Vagina (tissue), 2 donors: Measurements from ENCODE around the gene ZNRF1.

Source experiments
- POLR2A ChIP-seq, 2 donors: fragments of 450-650 bp; IDR thresholded peaks; one replicate each; pipeline ENCODE4 v1.6.1; 2017; ENCODE audit warnings: antibody characterized with exemption in 2 of 2, mild to moderate bottlenecking in 2 of 2, moderate library complexity in 2 of 2
- POLR2AphosphoS5 ChIP-seq, 2 donors: sonication (generic); formaldehyde crosslinking; IDR thresholded peaks; one replicate each; pipeline ENCODE4 v1.9.0; 2017; ENCODE audit warnings: antibody characterized with exemption in 2 of 2, mild to moderate bottlenecking in 2 of 2, low read depth in 1 of 2; ENCODE audit not compliant: insufficient read depth in 1 of 2
- TF ChIP-seq, protein P1 (sequence below), 3 experiments: fragments of 450-650 bp in 2 of 3; fragments of 200-600 bp in 1 of 3; sonication (generic) in 1 of 3; IDR thresholded peaks; one replicate each; pipeline ENCODE4 v1.5.1; 2017 to 2019; ENCODE audit warnings: antibody characterized with exemption in 3 of 3, mild to moderate bottlenecking in 2 of 3, moderate library complexity in 2 of 3

DNA sequence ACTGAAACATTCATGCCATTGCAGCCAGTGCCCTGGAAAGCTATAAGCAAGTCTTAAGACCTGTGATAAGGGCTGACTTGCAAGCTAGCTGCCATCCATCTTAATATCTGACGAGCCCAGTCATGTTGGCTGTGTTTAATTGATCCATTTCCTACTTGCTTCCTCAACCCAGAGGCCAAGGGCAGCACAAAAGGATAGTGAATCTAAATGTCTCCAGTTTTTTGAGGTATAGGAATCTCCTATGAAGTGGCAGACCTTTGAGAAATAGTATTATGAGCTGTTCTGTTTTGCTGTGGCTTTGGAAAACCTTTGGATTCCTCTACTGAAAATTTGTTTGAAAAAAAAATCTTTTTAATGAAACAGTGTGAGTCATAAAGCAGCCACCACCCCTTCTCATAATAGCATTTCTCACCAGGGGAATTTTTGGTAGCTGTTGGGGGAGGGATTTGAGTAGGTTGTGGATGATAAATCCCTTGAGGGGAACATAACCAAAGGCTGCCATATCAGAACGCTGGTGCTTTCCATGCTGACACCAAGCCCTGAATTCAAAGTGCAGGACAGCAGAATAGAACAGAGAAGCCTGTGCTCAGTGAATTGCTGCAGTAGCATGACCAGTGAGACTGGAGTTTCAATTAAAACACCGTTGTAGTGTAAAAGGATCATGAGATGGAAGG, 12.9 kb downstream of the ZNRF1 start:
- TF ChIP-seq, protein P1, sequence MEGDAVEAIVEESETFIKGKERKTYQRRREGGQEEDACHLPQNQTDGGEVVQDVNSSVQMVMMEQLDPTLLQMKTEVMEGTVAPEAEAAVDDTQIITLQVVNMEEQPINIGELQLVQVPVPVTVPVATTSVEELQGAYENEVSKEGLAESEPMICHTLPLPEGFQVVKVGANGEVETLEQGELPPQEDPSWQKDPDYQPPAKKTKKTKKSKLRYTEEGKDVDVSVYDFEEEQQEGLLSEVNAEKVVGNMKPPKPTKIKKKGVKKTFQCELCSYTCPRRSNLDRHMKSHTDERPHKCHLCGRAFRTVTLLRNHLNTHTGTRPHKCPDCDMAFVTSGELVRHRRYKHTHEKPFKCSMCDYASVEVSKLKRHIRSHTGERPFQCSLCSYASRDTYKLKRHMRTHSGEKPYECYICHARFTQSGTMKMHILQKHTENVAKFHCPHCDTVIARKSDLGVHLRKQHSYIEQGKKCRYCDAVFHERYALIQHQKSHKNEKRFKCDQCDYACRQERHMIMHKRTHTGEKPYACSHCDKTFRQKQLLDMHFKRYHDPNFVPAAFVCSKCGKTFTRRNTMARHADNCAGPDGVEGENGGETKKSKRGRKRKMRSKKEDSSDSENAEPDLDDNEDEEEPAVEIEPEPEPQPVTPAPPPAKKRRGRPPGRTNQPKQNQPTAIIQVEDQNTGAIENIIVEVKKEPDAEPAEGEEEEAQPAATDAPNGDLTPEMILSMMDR (IDR thresholded peaks at IDR 0.05), result no peak
- TF ChIP-seq POLR2AphosphoS5 (IDR thresholded peaks at IDR 0.05; ENCODE audit: insufficient read depth in 1 of 2, low read depth in 1 of 2), result peak in 1 of 2 donors; percentile 79
- TF ChIP-seq POLR2A (IDR thresholded peaks at IDR 0.05), result no peak
